GM04503 (cell line): ENCODE results near the gene OBSCN.

Source experiments
- DNase-seq: peaks from one replicate; pipeline ENCODE4 v3.0.0-alpha.2; 2012; ENCODE audit warnings: low read depth

Gene OBSCN

GRCh38 chr1:228369608-228370438 is 162.0 kb downstream of the OBSCN start:
- DNase-seq, result no peak

GRCh38 chr1:228370439-228370940 is 162.6 kb downstream of the OBSCN start:
- DNase-seq, result no peak

GRCh38 chr1:228370941-228371740 is 163.3 kb downstream of the OBSCN start:
- no peak for DNase-seq

GRCh38 chr1:228371741-228372182 is 163.9 kb downstream of the OBSCN start:
- DNase-seq, result no peak

- DNase-seq, result no peak
These were observed 164.5 kb downstream of the OBSCN start for GRCh38 chr1:228372183-228373003.

GRCh38 chr1:228373004-228373680 is 165.3 kb downstream of the OBSCN start:
- DNase-seq, result no peak

- no peak for DNase-seq
These were observed 166.1 kb downstream of the OBSCN start for GRCh38 chr1:228373681-228374571.

GRCh38 chr1:228374711-228375577 is 167.1 kb downstream of the OBSCN start:
- peak; percentile 88 for DNase-seq

- no peak for DNase-seq
These were observed 167.9 kb downstream of the OBSCN start for GRCh38 chr1:228375578-228376261.

GRCh38 chr1:228376262-228376628 is 168.4 kb downstream of the OBSCN start:
- no peak for DNase-seq

GRCh38 chr1:228376651-228377631 is 169.1 kb downstream of the OBSCN start:
- DNase-seq, result no peak

GRCh38 chr1:228377664-228378089 is 169.8 kb downstream of the OBSCN start:
- no peak for DNase-seq

GRCh38 chr1:228378090-228378872 is 170.4 kb downstream of the OBSCN start:
- DNase-seq, result no peak

GRCh38 chr1:228378873-228379460 is 171.1 kb downstream of the OBSCN start:
- DNase-seq, result no peak

- no peak for DNase-seq
These were observed 171.8 kb downstream of the OBSCN start for GRCh38 chr1:228379666-228380065.

GRCh38 chr1:228381356-228381755 is 173.5 kb downstream of the OBSCN start:
- no peak for DNase-seq
